K562 treated with DMSO at 1 percent for 12 hours (cell line): ENCODE results near the gene CASP1. TPM values are rescaled to one million over a fixed set of nuclear protein-coding genes. Genes with fewer than 3 reads are reported as not detected.

Experiments
- total RNA-seq: library from RNA; unstranded; fragments of 300-600 nt; gene quantifications from 2 replicates; pipeline ENCODE4 v1.2.3, GENCODE V29; 2022; ENCODE audit not compliant: insufficient read depth

The CASP1 gene
- total RNA-seq = not detected in 2 replicates

GRCh38 chr11:105034813-105035620 is at the start of gene CASP1:
Gene CASP1, minus strand, starts transcription at chr11:105035144. Its CDS starts 31 bp downstream, at chr11:105035113.

GRCh38 chr11:105044557-105045524 is 9.9 kb upstream of the CASP1 start, which contains the start of gene CARD16:
Gene CARD16, minus strand, starts transcription at chr11:105045335. Its CDS starts 38 bp downstream, at chr11:105045297.

GRCh38 chr11:105023003-105023402 is 11.9 kb downstream of the CASP1 start, which contains the start of gene CASP5:
Gene CASP5, minus strand, starts transcription at chr11:105023168. Its CDS starts 32 bp downstream, at chr11:105023136.

Other genes starting within 250 kb of the CASP1 start
- not detected in 2 replicates for gene CASP12, start 136.7 kb downstream of the CASP1 start, total RNA-seq
- 2.6 TPM in 1 of 2 replicates, not detected in the other for gene CASP4, start 66.6 kb downstream of the CASP1 start, total RNA-seq
- gene CASP5, start 12.0 kb downstream of the CASP1 start, total RNA-seq = not detected in 2 replicates
- gene CARD16, start 10.2 kb upstream of the CASP1 start, total RNA-seq = not detected in 2 replicates
- 1.2 and 2.2 TPM in 2 replicates for gene CARD18, start 104.6 kb upstream of the CASP1 start, total RNA-seq